Measurements from ENCODE around the gene ATP7B.

The ATP7B gene

GRCh38 chr13:51932231-51932630 lies 79.0 kb downstream of the ATP7B start:
- DNase-seq: no peak
- in situ Hi-C loops (cut with HindIII; ENCODE audit: low pct_ligation_motif_present, low pct_unique_long_range_greater_than_20kb, low sequenced_read_pairs): no loop called here

GRCh38 chr13:51931606-51932005 lies 79.6 kb downstream of the ATP7B start:
- in situ Hi-C loops (cut with HindIII; ENCODE audit: low pct_ligation_motif_present, low pct_unique_long_range_greater_than_20kb, low sequenced_read_pairs): no loop called here
- no peak for DNase-seq

DNA sequence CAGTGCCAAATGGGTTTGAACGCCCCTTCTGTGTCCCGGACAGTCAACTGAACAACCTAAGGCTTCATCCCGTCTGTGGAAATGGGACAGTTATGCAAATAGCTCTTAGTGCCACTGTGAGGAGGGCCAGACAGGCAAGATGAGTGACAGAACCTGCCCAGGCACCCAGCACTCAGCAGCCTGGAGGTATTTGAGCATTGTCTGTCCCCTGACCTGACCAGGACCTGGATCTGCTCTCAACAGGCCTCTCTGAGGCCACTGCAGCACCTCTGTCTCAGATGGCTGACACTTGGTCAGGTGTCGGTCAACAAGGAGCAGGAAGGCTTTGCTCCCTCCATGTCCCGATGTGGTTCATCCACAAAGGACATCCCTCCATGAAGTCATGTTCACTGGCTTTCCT lies 81.6 kb downstream of the ATP7B start:
- in situ Hi-C loops (cut with HindIII; ENCODE audit: low pct_ligation_motif_present, low pct_unique_long_range_greater_than_20kb, low sequenced_read_pairs): no loop called here
- DNase-seq: no peak

GRCh38 chr13:51928231-51928630 lies 83.0 kb downstream of the ATP7B start:
- no peak for DNase-seq

GRCh38 chr13:51927129-51927528 lies 84.1 kb downstream of the ATP7B start:
- in situ Hi-C loops (cut with HindIII; ENCODE audit: low pct_ligation_motif_present, low pct_unique_long_range_greater_than_20kb, low sequenced_read_pairs): no loop called here
- DNase-seq: no peak

More at GRCh38 chr13:51928231-51928630, 83.0 kb downstream of the ATP7B start:
- in situ Hi-C loops (cut with HindIII; ENCODE audit: low pct_ligation_motif_present, low pct_unique_long_range_greater_than_20kb, low sequenced_read_pairs): no loop called here

DNA sequence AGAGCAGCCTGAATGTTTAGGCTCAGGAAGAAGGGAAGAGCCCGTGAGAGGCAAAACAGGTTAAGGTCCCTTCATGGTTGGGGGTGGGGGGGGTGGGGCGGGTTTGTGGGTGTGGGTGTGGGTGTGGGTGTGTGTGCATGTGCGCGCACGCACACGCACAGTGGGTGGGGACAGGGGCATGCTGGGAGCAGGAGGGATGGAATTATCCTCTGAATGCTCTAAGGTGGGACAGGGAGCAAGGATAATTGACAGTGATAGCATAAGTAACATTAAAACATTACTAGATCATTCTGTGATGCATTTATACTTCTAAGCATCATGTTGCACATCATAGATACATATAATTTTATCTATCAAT lies 84.7 kb downstream of the ATP7B start:
- DNase-seq: no peak
- in situ Hi-C loops (cut with HindIII; ENCODE audit: low pct_ligation_motif_present, low pct_unique_long_range_greater_than_20kb, low sequenced_read_pairs): no loop called here

- no peak for DNase-seq
Observed at GRCh38 chr13:51925865-51926527, 85.3 kb downstream of the ATP7B start.

GRCh38 chr13:51924756-51925544 lies 86.3 kb downstream of the ATP7B start:
- no peak for DNase-seq
- in situ Hi-C loops (cut with HindIII; ENCODE audit: low pct_ligation_motif_present, low pct_unique_long_range_greater_than_20kb, low sequenced_read_pairs): no loop called here

More at GRCh38 chr13:51925865-51926527, 85.3 kb downstream of the ATP7B start:
- in situ Hi-C loops (cut with HindIII; ENCODE audit: low pct_ligation_motif_present, low pct_unique_long_range_greater_than_20kb, low sequenced_read_pairs): no loop called here

DNA sequence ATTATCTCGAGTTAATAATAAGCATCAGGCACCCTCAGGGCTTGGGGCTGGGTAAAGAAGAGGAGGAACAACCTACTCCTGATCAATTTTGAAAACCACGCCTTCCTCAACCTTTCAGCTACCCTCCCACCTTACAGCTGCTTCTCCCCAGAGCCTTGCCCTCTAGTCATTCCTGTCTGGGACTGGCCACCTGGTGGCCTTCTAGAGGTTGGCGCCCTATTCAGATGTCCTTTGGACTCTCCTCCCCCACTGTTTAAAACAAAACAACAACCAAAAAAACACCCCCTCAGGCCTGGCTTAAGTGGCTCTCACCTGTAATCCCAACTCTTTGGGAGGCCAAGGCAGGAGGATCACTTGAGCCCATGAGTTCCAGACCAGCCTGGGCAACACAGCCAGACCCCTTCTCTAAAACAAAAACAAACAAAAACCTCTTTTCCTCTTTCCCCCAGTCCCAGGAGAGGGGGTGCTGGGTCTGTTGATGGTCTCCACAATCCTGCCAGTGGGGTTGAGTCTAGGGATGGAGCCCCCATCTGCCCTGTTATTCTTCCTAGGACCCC lies 87.2 kb downstream of the ATP7B start:
- in situ Hi-C loops (cut with HindIII; ENCODE audit: low pct_ligation_motif_present, low pct_unique_long_range_greater_than_20kb, low sequenced_read_pairs): no loop called here
- peak; percentile 24 for DNase-seq

- no peak for DNase-seq
- in situ Hi-C loops (cut with HindIII; ENCODE audit: low pct_ligation_motif_present, low pct_unique_long_range_greater_than_20kb, low sequenced_read_pairs): no loop called here
Observed at GRCh38 chr13:51922771-51923480, 88.3 kb downstream of the ATP7B start.

DNA sequence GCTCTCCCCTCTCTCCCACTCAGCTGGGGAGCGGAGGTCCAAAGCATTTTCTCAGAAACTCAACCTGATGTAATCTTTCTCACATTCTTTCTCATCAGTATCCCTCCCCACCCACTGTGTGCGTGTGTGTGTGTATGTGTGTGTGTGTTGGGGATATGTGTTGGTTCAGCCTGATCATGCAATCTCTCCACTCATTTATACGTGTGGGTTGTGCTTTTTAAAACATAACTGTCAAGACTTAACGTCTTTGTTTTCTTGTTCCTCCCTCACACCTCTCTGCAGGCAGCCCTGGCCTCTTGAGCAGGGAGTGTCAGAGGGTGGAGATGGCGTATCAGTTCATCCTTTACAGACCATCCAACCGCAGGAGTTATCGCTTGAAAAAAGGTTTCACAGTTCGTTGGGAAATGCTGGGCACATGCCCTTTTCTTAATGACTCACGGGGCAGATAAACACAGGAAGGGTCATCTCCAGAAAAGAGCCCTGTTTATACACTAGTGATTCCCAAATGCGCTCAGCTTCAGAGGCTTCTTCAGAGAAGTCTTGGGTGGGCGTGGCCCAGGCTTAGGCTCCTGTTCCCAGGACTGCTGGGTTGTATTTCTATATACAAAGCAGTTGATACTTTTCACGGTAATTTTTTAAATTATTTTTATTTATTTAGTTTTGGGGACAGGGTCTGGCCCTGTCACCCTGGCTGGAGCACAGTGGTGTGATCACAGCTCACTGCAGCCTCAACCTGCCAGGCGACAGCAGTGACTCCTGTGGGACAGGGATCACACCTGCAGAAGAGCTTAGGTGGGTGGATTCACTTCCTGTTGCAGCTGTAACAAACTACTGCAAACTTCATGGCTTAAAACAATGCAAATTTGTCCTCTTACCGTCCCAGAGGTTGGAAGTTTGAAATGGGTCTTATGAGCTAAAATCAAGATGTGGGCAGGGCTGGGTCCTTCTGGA lies 89.2 kb downstream of the ATP7B start:
- in situ Hi-C loops (cut with HindIII; ENCODE audit: low pct_ligation_motif_present, low pct_unique_long_range_greater_than_20kb, low sequenced_read_pairs): no loop called here
- DNase-seq: no peak

DNA sequence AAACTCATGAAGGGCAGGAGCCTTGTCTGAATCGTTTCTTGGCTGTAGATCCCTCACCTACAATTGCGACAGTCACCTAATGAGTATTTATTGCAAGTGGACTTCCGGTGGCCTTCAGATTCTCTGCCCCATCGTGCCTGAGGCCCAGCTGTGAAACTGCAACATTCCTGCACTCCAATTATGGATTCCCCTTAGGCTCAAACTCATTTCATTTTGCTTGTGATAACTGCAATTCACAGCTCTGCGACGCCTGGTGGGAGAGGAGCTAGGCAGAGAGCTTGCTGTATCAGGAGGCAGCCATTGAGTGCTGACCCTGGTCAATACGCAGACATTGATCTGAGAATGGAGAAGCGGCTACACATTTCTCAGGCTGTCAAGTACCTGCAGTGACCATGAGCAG lies 90.5 kb downstream of the ATP7B start:
- in situ Hi-C loops (cut with HindIII; ENCODE audit: low pct_ligation_motif_present, low pct_unique_long_range_greater_than_20kb, low sequenced_read_pairs): no loop called here
- DNase-seq: no peak

GRCh38 chr13:51920267-51920666 lies 91.0 kb downstream of the ATP7B start:
- no peak for DNase-seq
- in situ Hi-C loops (cut with HindIII; ENCODE audit: low pct_ligation_motif_present, low pct_unique_long_range_greater_than_20kb, low sequenced_read_pairs): no loop called here

GRCh38 chr13:51919531-51919930 lies 91.7 kb downstream of the ATP7B start:
- no peak for DNase-seq

GRCh38 chr13:51916962-51917361 lies 94.3 kb downstream of the ATP7B start:
- in situ Hi-C loops (cut with HindIII; ENCODE audit: low pct_ligation_motif_present, low pct_unique_long_range_greater_than_20kb, low sequenced_read_pairs): no loop called here
- no peak for DNase-seq

More at GRCh38 chr13:51919531-51919930, 91.7 kb downstream of the ATP7B start:
- in situ Hi-C loops (cut with HindIII; ENCODE audit: low pct_ligation_motif_present, low pct_unique_long_range_greater_than_20kb, low sequenced_read_pairs): no loop called here

- no peak for DNase-seq
- in situ Hi-C loops (cut with HindIII; ENCODE audit: low pct_ligation_motif_present, low pct_unique_long_range_greater_than_20kb, low sequenced_read_pairs): no loop called here
Observed at GRCh38 chr13:51916051-51916818, 95.0 kb downstream of the ATP7B start.

DNA sequence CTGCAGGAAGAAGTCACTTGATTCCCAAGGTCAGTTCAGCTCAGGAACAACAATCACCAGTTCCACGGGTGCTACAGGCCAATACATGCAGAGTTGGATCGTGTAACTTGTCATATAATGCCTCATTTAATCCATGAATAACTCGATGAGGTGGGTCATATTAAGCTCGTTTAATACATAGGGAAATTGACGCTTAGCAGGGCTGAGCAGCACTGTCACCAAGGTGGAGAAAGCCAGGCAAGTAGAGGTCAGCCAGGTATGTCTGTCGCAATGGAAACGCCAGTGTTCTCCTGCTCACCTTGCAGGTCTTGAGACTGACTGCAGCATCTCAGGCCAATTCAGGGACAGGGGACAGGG lies 97.1 kb downstream of the ATP7B start:
- no peak for DNase-seq
- in situ Hi-C loops (cut with HindIII; ENCODE audit: low pct_ligation_motif_present, low pct_unique_long_range_greater_than_20kb, low sequenced_read_pairs): no loop called here
